AG09319 (cell line): Measurements from ENCODE around the gene CCDC51.
"Not testable (repeated sequence)": the region's sequence is repeated elsewhere in the genome, so short reads cannot be mapped to it uniquely, and the experiment has no call there.

Source experiments
- DNase-seq: peaks from one replicate; pipeline ENCODE4 v3.0.0-alpha.2; 2010; ENCODE audit warnings: low read depth; ENCODE audit errors: extremely low read depth
- TF ChIP-seq, protein P1 (sequence below): IDR thresholded peaks from 2 replicates; pipeline ENCODE4 v1.5.1; 2011; ENCODE audit warnings: low read depth, mild to moderate bottlenecking, inconsistent platforms, low read length, moderate library complexity

The CCDC51 gene

DNA sequence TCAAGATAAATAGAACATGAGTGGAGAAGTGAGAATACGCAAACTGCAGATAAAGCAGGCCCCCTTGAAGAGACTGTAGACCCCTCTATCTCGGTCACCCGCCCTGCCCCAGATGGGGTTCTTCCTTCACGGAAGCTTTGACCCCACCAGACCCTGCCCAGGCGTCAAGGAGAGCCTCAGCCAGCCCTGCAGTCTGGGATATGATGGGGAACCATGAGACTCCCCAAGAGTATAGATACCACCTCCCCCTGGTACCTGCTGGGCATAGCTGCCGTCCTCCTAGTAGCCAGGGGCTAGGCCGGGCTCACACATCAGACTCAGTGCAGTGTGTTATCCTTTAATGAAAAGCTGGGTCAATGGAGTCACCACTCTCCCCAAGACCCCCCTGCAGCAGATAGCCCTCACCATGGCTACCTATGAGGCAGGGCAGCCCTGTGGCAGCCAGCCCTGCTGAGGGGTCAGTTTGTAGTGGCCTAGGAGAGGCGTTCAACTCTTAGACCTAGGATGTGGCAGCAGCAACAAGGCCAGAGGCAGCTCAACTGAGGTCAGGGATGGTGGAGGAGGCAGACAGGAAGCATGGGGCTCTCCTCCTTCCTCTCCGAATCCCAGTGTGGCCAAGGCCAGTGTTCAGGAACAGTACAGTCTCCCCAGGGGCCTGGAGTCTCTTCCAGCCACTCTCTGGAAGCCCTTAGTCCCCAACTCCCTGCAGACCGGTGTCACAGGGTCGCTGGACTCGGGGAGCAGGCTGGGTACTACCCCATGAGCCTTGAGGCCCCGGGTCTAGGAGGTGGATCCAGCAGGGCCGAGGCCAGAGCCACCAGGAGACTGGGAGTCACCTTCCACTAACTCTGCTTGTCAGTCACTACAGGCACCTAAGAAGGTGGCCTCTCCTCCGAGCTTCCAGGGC, 36.1 kb downstream of the CCDC51 start:
- no peak for DNase-seq
- TF ChIP-seq, protein P1, sequence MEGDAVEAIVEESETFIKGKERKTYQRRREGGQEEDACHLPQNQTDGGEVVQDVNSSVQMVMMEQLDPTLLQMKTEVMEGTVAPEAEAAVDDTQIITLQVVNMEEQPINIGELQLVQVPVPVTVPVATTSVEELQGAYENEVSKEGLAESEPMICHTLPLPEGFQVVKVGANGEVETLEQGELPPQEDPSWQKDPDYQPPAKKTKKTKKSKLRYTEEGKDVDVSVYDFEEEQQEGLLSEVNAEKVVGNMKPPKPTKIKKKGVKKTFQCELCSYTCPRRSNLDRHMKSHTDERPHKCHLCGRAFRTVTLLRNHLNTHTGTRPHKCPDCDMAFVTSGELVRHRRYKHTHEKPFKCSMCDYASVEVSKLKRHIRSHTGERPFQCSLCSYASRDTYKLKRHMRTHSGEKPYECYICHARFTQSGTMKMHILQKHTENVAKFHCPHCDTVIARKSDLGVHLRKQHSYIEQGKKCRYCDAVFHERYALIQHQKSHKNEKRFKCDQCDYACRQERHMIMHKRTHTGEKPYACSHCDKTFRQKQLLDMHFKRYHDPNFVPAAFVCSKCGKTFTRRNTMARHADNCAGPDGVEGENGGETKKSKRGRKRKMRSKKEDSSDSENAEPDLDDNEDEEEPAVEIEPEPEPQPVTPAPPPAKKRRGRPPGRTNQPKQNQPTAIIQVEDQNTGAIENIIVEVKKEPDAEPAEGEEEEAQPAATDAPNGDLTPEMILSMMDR: no peak

DNA sequence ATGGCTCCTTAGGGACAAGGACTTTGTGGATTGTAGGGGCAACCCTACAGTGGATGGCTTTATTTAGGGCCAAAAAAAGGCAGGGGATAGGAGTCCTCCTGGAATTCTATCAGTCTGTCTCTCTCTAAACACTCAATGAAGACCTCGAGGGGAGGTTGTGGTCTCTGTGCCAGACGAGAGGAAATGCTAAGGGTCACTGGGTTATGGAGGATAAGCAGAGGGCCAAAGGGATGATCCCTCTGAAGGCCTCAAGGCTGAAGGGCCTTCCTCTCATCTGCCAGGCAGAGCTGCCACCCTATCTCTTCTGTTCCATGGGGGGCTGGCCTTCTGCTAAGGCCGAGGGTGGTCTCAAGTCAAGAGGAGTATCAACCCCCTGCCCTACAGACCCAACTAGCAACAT, 37.0 kb downstream of the CCDC51 start:
- TF ChIP-seq, protein P1: no peak
- no peak for DNase-seq

DNA sequence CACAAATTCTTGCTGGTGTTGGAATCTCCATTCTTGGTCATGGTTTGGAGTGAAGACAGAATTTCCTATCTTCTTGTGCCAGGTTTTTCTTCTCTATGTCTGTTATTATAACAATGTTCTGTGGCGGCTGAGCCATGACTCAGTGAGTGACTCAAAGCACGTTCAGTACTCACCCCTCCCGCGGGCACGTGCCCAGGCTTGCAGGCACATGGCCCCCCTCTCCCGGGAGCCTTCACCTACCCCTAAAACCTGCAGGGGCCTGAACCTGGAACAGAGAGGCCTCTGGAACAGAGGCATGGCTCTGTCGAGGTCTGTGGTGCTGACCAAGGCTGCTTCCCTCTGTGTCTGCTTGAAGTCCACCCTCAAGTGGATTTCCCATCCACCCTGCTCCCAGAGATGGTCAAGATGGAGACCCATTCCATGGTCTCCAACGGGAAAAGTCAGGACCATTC, 37.6 kb downstream of the CCDC51 start:
- TF ChIP-seq, protein P1: no peak
- DNase-seq: peak; percentile 67

DNA sequence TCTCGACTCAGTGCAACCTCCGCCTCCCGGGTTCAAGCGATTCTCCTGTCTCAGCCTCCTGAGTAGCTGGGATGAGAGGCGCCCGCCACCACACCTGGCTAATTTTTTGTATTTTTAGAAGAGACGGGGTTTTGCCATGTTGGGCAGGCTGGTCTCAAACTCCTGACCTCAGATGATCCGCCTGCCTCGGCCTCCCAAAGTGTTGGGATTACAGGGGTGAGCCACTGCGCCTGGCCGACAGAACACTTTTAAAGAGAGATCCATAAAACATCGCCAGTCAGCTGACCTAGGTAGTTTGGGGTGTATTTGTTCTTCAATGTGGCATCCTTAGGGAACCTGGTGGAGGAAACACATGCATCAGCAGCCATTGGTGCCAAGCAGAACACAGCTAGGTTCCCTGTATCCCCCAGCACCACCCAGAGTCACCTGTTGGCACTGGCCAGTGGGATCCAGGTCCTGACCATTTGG, 38.5 kb downstream of the CCDC51 start:
- not testable (repeated sequence) for DNase-seq

DNA sequence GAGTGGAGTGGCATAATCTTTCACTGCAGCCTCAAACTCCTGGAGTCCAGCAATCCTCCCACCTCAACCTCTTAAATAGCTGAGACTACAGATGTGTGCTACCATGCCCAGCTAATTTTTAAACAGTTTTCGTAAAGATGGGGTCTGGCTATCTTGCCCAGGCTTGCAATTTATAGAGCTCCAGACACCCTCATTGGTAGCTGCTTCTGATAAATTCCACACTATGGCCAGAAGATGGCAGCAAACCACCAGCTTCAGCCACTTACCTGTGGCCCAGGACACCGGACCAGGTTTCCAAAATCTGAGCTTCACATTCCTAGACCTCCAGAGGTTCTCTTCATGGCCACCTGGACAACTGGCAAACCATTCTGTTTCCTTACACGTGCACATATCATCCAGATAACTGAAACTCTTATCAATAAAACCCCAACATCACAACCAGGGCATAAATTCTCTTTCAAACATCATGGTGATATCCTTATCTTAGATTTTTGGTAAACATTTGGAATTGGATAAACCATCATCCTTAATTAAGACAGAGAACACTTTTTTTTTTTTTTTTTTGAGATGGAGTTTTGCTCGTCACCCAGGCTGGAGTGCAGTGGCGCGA, 39.0 kb downstream of the CCDC51 start:
- TF ChIP-seq, protein P1: peak; percentile 69
- peak; percentile 16 for DNase-seq

DNA sequence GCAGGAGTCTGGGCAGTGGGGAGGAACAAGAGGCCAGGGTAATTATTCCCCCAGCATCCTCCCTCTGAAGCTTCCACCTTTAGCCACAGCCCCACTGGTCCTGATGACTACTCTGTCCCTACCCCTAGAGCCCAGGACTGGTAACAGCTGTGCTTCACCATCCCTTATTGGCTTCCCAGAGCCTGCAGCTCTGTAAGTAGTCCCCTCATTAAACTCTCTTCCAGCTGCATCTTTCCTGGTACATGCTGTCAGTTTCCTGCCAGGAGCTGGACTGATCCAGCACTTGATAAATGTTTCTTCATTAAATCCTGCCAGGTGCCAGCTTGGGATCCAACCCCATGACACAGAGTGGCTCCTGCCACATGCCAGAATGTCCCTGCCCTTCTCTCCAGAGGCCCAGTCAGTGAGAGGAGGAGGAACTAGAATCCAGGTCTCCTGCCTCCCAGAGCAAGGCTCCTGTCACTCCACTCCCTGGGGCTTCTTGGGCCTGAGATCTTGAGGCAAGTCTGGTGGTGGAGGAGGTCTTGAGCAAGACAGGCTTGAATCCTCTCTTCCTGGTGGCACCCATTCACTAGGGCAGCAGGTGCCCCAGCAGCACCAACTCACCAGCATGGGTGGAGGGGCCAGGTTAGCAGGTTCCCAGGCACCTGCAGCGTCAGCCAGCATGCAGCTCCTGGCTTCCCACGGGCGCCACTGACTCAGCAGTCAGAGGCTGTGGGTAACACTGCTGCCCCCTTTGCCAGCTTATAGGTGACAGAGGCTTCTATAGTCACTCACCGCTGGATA, 40.3 kb downstream of the CCDC51 start:
- TF ChIP-seq, protein P1: no peak

DNA sequence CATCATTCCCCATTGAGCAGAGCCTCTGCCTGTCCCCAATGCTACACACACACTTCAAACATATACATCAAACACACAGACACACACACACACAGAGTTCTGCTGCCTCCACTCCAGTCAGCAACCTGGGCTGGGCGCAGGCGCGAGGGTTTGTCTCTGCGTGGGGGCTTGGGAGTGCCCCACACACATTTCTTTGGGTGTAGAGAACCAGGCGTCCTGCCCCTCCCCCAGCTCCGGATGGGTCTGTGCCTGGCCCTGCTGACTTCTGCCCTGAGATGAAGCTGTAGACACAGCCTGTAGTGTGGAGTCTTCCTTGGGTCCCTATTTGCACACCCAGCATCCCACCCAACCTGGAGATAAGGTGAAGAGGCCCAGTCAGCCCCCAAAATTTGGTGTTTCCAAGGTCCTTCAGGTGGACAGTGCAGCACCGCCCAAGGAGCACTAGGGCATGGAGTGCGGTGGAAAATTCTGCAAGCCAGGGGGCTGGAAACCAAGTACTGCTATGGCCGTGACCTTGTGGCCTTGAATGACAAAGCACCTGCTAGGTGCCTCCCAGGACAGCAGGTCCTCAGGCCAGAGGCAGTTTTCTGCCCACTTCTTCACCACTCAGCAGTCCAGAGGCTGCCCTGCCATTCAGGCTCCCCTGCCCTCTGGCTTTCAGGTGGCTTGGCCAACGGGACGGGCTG, 41.1 kb downstream of the CCDC51 start:
- TF ChIP-seq, protein P1: no peak
- DNase-seq: no peak

More for the DNA sequence above, 40.3 kb downstream of the CCDC51 start:
- DNase-seq: no peak
